SK-N-MC (cell line): ENCODE results near the gene MBOAT2.

Experiments
- DNase-seq: peaks from one replicate; pipeline ENCODE4 v3.0.0-alpha.2; 2011; ENCODE audit warnings: low read depth, low spot score
- H3K27ac ChIP-seq: fragments of 200-600 bp; sonication (generic); 2 replicates; pipeline ENCODE4 v1.5.1; 2016; ENCODE audit warnings: mixed run types
- H3K36me3 ChIP-seq: fragments of 200-600 bp; sonication (generic); 2 replicates; pipeline ENCODE4 v1.6.1; 2017; ENCODE audit warnings: antibody characterized with exemption, low read length, mixed read lengths; ENCODE audit not compliant: insufficient read depth
- H3K4me3 ChIP-seq: fragments of 200-600 bp; sonication (generic); 2 replicates; pipeline ENCODE4 v1.5.1; 2016
- H3K9ac ChIP-seq: fragments of 200-600 bp; sonication (generic); 2 replicates; pipeline ENCODE4 v1.8.0; 2017; ENCODE audit warnings: mixed run types, mixed read lengths; ENCODE audit not compliant: insufficient read length
- H3K9me3 ChIP-seq: fragments of 200-600 bp; sonication (generic); 2 replicates; pipeline ENCODE4 v1.6.1; 2017; ENCODE audit warnings: low read depth, mild to moderate bottlenecking, antibody characterized with exemption, low read length, moderate library complexity, mixed read lengths
- EZH2 ChIP-seq: fragments of 200-600 bp; sonication (generic); IDR thresholded peaks from one replicate; pipeline ENCODE4 v1.6.1; 2017; ENCODE audit warnings: antibody characterized with exemption
- FOXP2 ChIP-seq: optimal IDR thresholded peaks from 2 replicates; pipeline ENCODE3; 2011; ENCODE audit warnings: mild to moderate bottlenecking, moderate library complexity; ENCODE audit not compliant: insufficient read depth; ENCODE audit errors: extremely low read length, control extremely low read depth
- POLR2AphosphoS5 ChIP-seq: IDR thresholded peaks from 2 replicates; pipeline ENCODE4 v1.6.1; 2012; ENCODE audit warnings: mild to moderate bottlenecking, low read depth, low read length, borderline replicate concordance

The MBOAT2 gene

DNA sequence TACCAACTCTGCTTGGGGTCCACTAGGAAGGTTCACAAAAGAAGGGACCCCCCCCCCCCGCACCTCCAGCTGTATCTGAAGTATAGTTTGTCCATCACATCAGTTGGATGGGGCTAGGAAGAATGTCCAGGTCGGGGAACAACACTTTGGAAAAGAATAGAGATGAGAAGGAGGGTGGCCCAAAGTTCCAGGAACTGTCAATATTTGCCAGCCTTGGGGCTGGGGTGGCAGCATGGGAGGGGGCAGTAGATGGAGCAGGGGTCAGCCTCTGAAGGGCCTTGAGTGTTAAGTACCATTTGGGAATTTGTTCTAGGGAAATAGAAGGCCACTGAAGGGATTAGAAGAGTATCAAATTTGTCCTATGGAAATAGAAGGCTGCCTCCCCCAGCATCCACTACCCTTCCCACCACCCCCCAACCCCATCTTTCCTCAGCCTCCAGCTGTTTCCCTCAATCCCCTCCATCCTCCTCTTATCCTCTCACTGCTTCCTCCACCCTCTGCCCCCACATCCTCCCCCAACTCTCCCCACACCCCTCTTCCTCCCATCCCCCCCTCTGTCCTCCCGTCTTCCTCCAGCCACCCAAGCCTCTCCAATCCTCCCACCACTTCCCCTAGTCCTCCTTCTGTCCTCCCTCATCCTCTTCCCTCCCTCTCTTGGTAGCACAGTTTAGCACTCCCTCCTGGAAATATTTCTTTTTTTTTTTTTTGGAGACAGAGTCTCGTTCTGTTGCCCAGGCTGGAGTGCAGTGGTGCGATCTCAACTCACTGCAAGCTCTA lies 164.1 kb downstream of the MBOAT2 start:
- DNase-seq = no peak
- no peak overlapping the region for H3K27ac ChIP-seq
- H3K9ac ChIP-seq = no peak overlapping the region
- H3K9me3 ChIP-seq = no peaks in the 10 kb centered on the region
- no peak for TF ChIP-seq POLR2AphosphoS5
- no peak for TF ChIP-seq EZH2
- no peak for TF ChIP-seq FOXP2
- H3K36me3 ChIP-seq = no peaks in the 10 kb centered on the region
- no peak overlapping the region for H3K4me3 ChIP-seq

DNA sequence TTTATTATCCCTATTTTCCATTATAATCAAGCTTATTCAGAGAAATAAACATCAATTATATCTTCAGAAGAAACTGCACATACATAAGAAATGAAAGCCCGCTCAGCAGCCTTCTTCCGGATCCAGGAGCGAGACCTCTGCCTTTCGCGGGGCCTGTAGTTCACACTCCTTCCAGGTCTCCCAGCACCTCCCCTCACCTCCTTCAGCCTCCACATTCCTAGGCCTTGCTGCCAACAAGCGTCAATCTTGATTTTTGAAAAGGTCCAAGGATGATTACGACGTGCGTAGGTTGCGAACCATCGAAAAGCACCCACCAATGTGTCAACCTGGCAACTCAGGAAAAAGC lies 165.7 kb downstream of the MBOAT2 start:
- H3K36me3 ChIP-seq = no peaks in the 10 kb centered on the region
- no peak for TF ChIP-seq POLR2AphosphoS5
- H3K27ac ChIP-seq = no peak overlapping the region
- peak overlapping the region; percentile 87 for H3K4me3 ChIP-seq
- DNase-seq = no peak
- no peak overlapping the region for H3K9ac ChIP-seq
- H3K9me3 ChIP-seq = no peaks in the 10 kb centered on the region

DNA sequence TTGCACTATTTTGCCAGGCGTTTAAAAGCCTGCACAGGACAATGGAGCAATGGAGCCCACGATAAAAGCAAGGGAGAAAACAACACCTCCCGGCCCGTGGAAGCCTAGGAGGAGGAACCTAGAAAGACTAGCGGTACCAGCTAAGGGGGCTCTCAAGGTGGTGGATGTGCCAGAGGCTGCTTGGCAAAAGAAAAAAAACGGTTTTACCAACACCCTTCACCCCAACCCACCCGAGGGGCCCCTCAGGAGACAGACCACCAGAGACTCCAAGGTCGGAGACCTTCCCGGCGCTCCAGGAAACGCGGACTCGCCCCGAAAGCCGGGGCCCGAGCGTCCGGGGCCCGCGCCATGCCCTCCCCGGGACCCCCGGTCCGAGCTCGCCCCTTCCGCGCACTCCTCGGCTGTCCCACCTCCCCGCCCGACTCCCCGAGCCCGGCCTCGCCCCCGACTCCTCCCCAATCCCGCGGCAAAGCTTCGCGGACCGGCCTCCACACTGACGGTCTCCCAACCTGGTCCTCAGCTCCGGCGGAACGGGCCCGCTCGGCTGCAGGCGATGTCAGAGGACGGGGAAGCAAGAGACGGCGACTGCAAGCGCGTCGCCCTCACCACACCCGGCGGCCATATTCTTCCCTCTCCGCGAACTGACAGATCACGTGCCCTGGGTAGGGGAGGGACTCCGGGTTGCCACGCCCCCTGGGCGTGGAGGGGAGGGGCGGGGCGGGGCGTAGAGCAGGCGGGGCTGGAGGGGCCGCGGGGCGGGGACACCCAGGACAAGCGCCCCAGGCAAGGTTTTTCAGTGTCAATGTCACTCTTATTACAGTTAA lies 166.3 kb downstream of the MBOAT2 start, which contains the start of gene KIDINS220:
TSS of gene KIDINS220 (minus strand) at position 643 of the 824 bp plus-strand sequence. CDS start 10,520 bp downstream, outside the sequence.
- H3K36me3 ChIP-seq = no peaks in the 10 kb centered on the region
- H3K4me3 ChIP-seq = peak within 1 kb of the TSS; percentile 87
- peak within 1 kb of the TSS; percentile 87 for H3K9ac ChIP-seq
- no peak for DNase-seq
- H3K9me3 ChIP-seq = no peaks in the 10 kb centered on the region
- no peak within 1 kb of the TSS for H3K27ac ChIP-seq
- TF ChIP-seq EZH2 = no peak
- TF ChIP-seq POLR2AphosphoS5 = peak; percentile 91

DNA sequence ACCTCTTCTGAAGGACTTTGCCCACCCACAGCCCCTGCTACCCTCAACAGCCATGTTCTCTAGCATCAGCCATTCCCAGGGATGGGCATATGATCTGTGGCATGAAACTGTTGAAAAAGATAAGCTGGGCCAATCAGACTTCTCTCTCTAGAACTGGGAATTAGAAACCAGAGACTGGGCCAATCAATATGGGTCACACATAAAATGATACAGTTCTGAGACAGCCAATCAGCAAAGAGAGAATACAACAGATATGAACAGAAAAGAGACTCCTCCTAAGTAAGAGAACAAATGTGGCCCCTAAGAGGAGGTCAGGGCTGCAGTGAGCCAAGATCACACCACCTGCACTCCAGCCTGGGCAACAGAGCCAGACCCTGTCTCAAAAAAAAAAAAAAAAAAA lies 168.2 kb downstream of the MBOAT2 start:
- Histone ChIP-seq H3K36me3 (no peaks in the 10 kb centered on the region), H3K9ac (no peak overlapping the region), H3K27ac (no peak overlapping the region), H3K4me3 (no peak overlapping the region), H3K9me3 (no peaks in the 10 kb centered on the region)
- DNase-seq = no peak
- TF ChIP-seq EZH2 (no peak), FOXP2 (no peak), POLR2AphosphoS5 (no peak)

DNA sequence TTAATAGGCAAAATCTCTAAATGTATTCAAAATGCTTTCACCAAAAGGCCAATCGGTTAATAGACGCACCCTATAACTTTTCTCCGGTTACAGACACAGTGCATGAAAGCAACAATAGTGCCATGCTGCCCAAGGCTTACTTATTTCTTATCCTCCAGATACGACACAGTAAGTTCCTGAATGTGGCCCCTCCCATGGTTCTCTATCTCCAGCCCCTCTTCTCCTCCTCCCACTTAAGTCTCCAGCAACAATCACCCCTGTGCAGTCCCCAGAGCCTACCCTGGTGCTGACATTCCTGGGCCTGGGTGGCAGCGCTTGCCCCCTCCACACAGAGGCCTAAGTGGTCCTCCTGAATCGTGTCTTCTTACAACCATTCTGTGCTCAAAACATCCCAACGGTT lies 169.6 kb downstream of the MBOAT2 start:
- no peak overlapping the region for H3K27ac ChIP-seq
- DNase-seq = no peak
- no peak overlapping the region for H3K4me3 ChIP-seq

DNA sequence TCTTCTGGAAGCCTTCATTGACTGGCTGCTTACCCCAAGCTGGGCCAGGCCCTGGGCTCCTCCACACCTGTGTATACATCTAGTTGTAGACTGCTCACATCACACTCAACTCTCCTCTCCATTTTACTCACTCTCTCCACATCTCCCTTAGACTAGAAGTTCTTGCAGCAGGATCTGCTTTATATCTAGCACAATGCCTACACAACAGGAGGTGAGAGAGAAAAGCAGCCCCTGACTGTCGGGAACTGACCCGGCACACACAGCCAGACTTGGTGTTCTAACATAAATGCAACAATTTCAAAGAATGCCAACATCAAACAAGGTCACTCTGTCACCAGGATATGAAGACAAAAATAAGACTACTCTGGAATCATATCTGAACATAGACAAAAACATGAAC lies 172.0 kb downstream of the MBOAT2 start:
- Histone ChIP-seq H3K9ac (no peak overlapping the region), H3K36me3 (no peaks in the 10 kb centered on the region), H3K9me3 (no peaks in the 10 kb centered on the region), H3K4me3 (no peak overlapping the region), H3K27ac (no peak overlapping the region)
- no peak for TF ChIP-seq EZH2
- TF ChIP-seq POLR2AphosphoS5 = no peak
- no peak for TF ChIP-seq FOXP2
- DNase-seq = no peak

More for the DNA sequence above, 169.6 kb downstream of the MBOAT2 start:
- Histone ChIP-seq H3K36me3 (no peaks in the 10 kb centered on the region), H3K9me3 (no peaks in the 10 kb centered on the region), H3K9ac (no peak overlapping the region)
- TF ChIP-seq EZH2 = no peak
- TF ChIP-seq POLR2AphosphoS5 = no peak
- no peak for TF ChIP-seq FOXP2

DNA sequence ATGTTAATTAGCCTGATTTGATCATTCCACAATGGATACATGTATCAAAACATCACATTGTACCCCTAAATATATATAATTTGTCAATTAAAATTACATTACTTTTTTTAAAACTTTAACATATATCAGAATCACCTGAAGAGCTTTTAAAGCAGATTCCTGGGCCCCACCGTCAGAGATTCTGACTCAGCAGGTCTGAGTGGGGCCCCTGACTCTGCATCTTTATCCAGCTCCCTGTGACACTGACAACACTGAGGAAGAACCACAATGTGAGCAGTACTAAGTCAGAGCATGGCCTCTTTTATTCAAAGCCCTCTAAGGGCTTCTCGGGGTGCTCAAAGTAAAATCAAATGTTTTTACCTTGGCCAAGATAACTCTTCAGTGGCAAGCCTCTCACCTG lies 175.8 kb downstream of the MBOAT2 start:
- Histone ChIP-seq H3K27ac (no peak overlapping the region), H3K4me3 (no peak overlapping the region), H3K9me3 (no peaks in the 10 kb centered on the region), H3K9ac (no peak overlapping the region), H3K36me3 (peaks cover 14% of the 10 kb centered on the region)
- no peak for DNase-seq
- TF ChIP-seq POLR2AphosphoS5 (no peak), FOXP2 (no peak), EZH2 (no peak)

DNA sequence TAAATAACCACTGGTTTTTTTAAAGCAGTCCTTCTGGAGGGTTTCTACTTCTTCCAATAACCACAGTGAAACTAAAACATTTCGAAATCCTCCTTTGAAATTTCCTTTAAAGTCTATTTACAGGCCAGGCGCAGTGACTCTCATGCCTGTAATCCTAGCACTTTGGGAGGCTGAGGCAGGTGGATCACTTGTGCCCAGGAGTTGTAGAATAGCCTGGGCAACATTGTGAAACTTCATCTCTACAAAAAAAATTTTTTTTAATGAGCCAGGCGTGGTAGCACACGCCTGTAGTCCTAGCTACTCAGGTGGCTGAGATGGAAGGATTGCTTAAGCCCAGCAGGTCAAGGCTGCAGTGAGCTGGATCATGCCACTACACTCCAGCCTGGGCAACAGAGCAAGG lies 181.3 kb downstream of the MBOAT2 start:
- no peaks in the 10 kb centered on the region for H3K9me3 ChIP-seq

More for the DNA sequence above, 181.3 kb downstream of the MBOAT2 start:
- H3K27ac ChIP-seq = no peak overlapping the region
- H3K36me3 ChIP-seq = peaks cover 21% of the 10 kb centered on the region
- H3K4me3 ChIP-seq = no peak overlapping the region
- H3K9ac ChIP-seq = no peak overlapping the region
- DNase-seq = no peak
- no peak for TF ChIP-seq POLR2AphosphoS5
- no peak for TF ChIP-seq FOXP2
- TF ChIP-seq EZH2 = no peak
